Measurements from ENCODE around the gene LYSMD4. TPM values are rescaled to one million over a fixed set of nuclear protein-coding genes. Genes with fewer than 3 reads are reported as not detected.

The LYSMD4 gene
- total and polyA plus RNA-seq, 2 of the 13 experiments (the other 11 are each of a cell fraction or from before 2014, with no cell fraction given), result 7.4 to 8.5 TPM

- 0 out of 2 replicates have a peak, but pooled peaks have one; percentile 50 for TF ChIP-seq NFIB (CRISPR knock-in tag; IDR thresholded peaks at IDR 0.05; ENCODE audit: borderline replicate concordance)
- TF ChIP-seq ZNF644 (CRISPR knock-in tag; IDR thresholded peaks at IDR 0.05; ENCODE audit: low read depth), result no peak
- TF ChIP-seq ZNF598 (CRISPR knock-in tag; IDR thresholded peaks at IDR 0.05; ENCODE audit: borderline replicate concordance), result peak; percentile 86; the same call in 1 of the 2 replicates
- TF ChIP-seq TCF7L2 (IDR thresholded peaks at IDR 0.05; ENCODE audit: low read depth, low read length), result no peak
- peak; percentile 38; the same call in 1 of the 2 replicates for TF ChIP-seq ZNF768 (CRISPR knock-in tag; IDR thresholded peaks at IDR 0.05)
- TF ChIP-seq ATRX (CRISPR knock-in tag; IDR thresholded peaks at IDR 0.05; ENCODE audit: borderline replicate concordance), result no peak
- 0 out of 2 replicates have a peak, but pooled peaks have one; percentile 15 for TF ChIP-seq SALL1 (CRISPR knock-in tag; IDR thresholded peaks at IDR 0.05)
- TF ChIP-seq ZNF30 (CRISPR knock-in tag; IDR thresholded peaks at IDR 0.05), result no peak
- TF ChIP-seq ZNF770 (CRISPR knock-in tag; IDR thresholded peaks at IDR 0.05), result no peak
- TF ChIP-seq ISL2 (CRISPR knock-in tag; IDR thresholded peaks at IDR 0.05), result no peak; the same call in 1 of the 2 replicates
- TF ChIP-seq CC2D1A (CRISPR knock-in tag; IDR thresholded peaks at IDR 0.05), result no peak
- no peak for TF ChIP-seq CREB1 (IDR thresholded peaks at IDR 0.05)
- TF ChIP-seq CREB1 (CRISPR knock-in tag; IDR thresholded peaks at IDR 0.05), result no peak
- TF ChIP-seq ZBTB7A (CRISPR knock-in tag; IDR thresholded peaks at IDR 0.05), result no peak
- no peak for TF ChIP-seq AFF4 (CRISPR knock-in tag; IDR thresholded peaks at IDR 0.05)
- no peak for TF ChIP-seq ZNF383 (CRISPR knock-in tag; IDR thresholded peaks at IDR 0.05; ENCODE audit: borderline replicate concordance)
- no peak for TF ChIP-seq ZNF281 (CRISPR knock-in tag; IDR thresholded peaks at IDR 0.05; ENCODE audit: borderline replicate concordance)
- no peak for TF ChIP-seq NR0B2 (CRISPR knock-in tag; IDR thresholded peaks at IDR 0.05)
- no peak for TF ChIP-seq ZNF703 (CRISPR knock-in tag; IDR thresholded peaks at IDR 0.05; ENCODE audit: borderline replicate concordance)
- no peak for TF ChIP-seq KLF6 (CRISPR knock-in tag; IDR thresholded peaks at IDR 0.05)
- TF ChIP-seq ZFAT (CRISPR knock-in tag; conservative IDR thresholded peaks at IDR 0.05), result no peak
- no peak for TF ChIP-seq TEAD2 (CRISPR knock-in tag; IDR thresholded peaks at IDR 0.05)
Observed at GRCh38 chr15:99732751-99733267, 428 bp downstream of the LYSMD4 start (continued).

Measured in HepG2 (cell line).